Mucosa of descending colon (tissue), 3 donors: ENCODE results near the gene AHNAK2. TPM values are rescaled to one million over a fixed set of nuclear protein-coding genes. Genes with fewer than 3 reads are reported as not detected.

Experiments used
- ATAC-seq: fragments of 200-7000 bp; cut with Tn5 transposase; one replicate; pipeline ENCODE4 v1.9.1; 2020; ENCODE audit warnings: mild to moderate bottlenecking, moderate library complexity
- DNase-seq, 3 donors: peaks; one replicate each; pipeline ENCODE4 v3.0.0-alpha.2; 2020
- H3K36me3 ChIP-seq: fragments of 200-600 bp; one replicate; pipeline ENCODE4 v1.8.0; 2021; ENCODE audit warnings: low read depth, mild to moderate bottlenecking
- H3K4me1 ChIP-seq: fragments of 200-600 bp; one replicate; pipeline ENCODE4 v1.8.0; 2021; ENCODE audit warnings: low read depth, mild to moderate bottlenecking
- H3K4me3 ChIP-seq: fragments of 200-600 bp; one replicate; pipeline ENCODE4 v1.8.0; 2021; ENCODE audit warnings: mild to moderate bottlenecking
- H3K9me3 ChIP-seq: fragments of 200-600 bp; one replicate; pipeline ENCODE4 v1.8.0; 2021; ENCODE audit warnings: mild to moderate bottlenecking
- CTCF ChIP-seq: fragments of 200-600 bp; IDR thresholded peaks from one replicate; pipeline ENCODE4 v1.8.0; 2022; ENCODE audit warnings: antibody characterized with exemption, mild to moderate bottlenecking
- intact Hi-C, 2 donors: fragments of 100-400 bp; cut with DNase I in 1 of 2; cut with micrococcal nuclease in 1 of 2; formaldehyde crosslinking; loops; one replicate each; pipeline versions ENCODE4 v1.11.0 to v1.11.1; 2022; cut with DNase I, micrococcal nuclease
- total RNA-seq, 3 donors: library from RNA; stranded (reverse); fragmentation: NEBNext Ultra II Directional in 2 of 3; extraction: Animal tissue kit (Norgen Biotek cat#: 25700) in 2 of 3; gene quantifications; one replicate each; pipeline versions ENCODE4 v1.2.1 to v1.2.4, GENCODE V29; 2021 to 2023
- donor health status: DM: no; HTN: no; CAD: no; lungs with moderate emphysema.
- donor health status: DM: no; HTN: no; CAD: no.
- donor health status: DM: no; HTN: yes; CAD: no.

The AHNAK2 gene
- total RNA-seq, 3 donors from 2014 or later: 4.6 to 145 (median 20.3) TPM

DNA sequence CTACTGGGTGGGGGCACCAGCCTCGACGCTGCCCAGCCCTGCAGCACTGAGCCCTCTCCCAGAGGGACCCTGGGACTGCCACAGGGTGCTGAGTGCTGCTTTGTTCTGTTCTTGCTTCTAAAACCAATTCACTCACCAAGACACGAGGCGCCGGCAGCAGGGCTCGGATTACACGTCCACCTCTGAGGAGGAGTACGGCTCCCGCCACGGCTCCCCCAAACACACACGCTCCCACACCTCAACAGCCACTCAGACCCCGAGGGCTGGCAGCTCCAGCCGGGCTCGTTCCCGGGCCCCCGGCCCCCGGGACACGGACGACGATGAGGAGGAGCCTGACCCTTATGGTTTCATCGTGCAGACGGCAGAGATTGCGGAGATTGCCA is 88.8 kb downstream of the AHNAK2 start:
- Histone ChIP-seq H3K4me1 (no peaks in the 10 kb centered on the region), H3K9me3 (no peaks in the 10 kb centered on the region), H3K4me3 (no peak overlapping the region), H3K36me3 (no peaks in the 10 kb centered on the region)
- intact Hi-C loops: no loop called here
- DNase-seq: no peak
- no peak for TF ChIP-seq CTCF
- ATAC-seq: no peak

DNA sequence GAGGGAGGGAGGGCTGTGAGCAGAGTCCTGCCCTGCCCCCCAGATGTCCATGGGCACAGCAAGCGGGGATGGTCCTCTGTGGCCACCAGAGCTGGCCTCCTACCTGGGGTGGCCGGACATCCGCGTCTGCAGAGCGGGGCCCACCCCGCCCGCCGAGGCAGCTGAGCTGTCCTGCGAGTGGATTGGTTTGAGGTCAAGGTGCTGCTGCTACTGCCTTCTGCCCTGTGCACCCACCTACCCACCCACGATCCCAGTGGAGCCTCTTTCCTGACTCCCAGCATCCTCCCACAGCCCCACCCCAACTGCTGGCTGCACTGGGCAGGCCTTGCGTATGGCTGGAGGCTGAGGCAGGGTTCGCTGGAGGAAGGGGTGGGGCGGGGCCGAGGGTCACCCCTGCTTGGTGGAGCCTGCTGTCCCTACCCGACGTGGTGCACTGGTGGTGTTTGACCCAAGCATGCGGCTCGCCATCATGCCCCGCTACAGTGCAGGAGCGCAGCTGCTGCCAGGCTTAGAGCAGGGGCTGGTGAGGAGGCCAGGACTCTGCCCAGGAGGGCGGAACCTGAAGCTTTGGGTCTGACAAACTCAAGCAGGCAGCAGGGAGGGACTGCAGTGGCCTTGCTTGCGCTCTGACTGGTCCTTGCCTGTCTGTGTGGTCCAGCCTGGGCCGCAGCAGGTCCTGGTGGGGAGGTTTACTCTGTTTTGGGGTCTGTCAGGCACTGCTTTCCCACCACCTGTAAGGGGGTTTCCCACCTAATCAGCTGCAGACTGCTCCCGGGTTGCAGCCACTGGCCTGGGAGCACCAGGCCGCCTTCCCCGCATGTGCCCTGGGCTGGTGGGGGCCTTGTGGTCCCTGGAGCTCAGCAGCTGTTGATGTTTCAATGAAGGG is 89.4 kb downstream of the AHNAK2 start:
- H3K36me3 ChIP-seq: no peaks in the 10 kb centered on the region
- intact Hi-C loops: no loop called here

GRCh38 chr14:104887623-104888488 is 90.3 kb downstream of the AHNAK2 start:
- ATAC-seq: peak; percentile 1
- no peak for TF ChIP-seq CTCF
- H3K4me1 ChIP-seq: no peaks in the 10 kb centered on the region
- H3K36me3 ChIP-seq: no peaks in the 10 kb centered on the region
- intact Hi-C loops: no loop called here
- DNase-seq: peak; percentile 1 to 47 (median 25)
- no peak overlapping the region for H3K4me3 ChIP-seq
- H3K9me3 ChIP-seq: no peaks in the 10 kb centered on the region

More for the DNA sequence above, 89.4 kb downstream of the AHNAK2 start:
- no peak for ATAC-seq
- TF ChIP-seq CTCF: no peak
- Histone ChIP-seq H3K9me3 (no peaks in the 10 kb centered on the region), H3K4me3 (no peak overlapping the region), H3K4me1 (no peaks in the 10 kb centered on the region)
- DNase-seq: peak in 2 of 3 donors; percentile 21 to 43

Other genes with a start within 250 kb of the AHNAK2 start
- gene SIVA1, start 225.2 kb downstream of the AHNAK2 start, total RNA-seq: 10 to 100 TPM; 38.7 to 82.4 (median 60.4) TPM
- gene AKT1, start 182.6 kb downstream of the AHNAK2 start, total RNA-seq: 100 to 1,000 TPM; 122 to 176 (median 128) TPM
- 10 to 100 TPM in 1 of 3 donors, 1 to 10 TPM in 2; 6.5 to 10.6 (median 7.8) TPM for gene ZBTB42, start 177.3 kb downstream of the AHNAK2 start, total RNA-seq
- 10 to 100 TPM; 66.8 to 89.9 (median 69.9) TPM for gene CEP170B, start 113.1 kb downstream of the AHNAK2 start, total RNA-seq
- 1 to 10 TPM in 1 of 3 donors, under 1 TPM in 2; 0.38 to 2.2 (median 0.39) TPM for gene PLD4, start 53.5 kb downstream of the AHNAK2 start, total RNA-seq
- 1 to 10 TPM; 6.0 to 8.4 (median 6.9) TPM for gene CLBA1, start 7.4 kb upstream of the AHNAK2 start, total RNA-seq
- gene CDCA4, start 42.7 kb upstream of the AHNAK2 start, total RNA-seq: 1 to 10 TPM; 4.3 to 8.7 (median 5.6) TPM
- gene GPR132, start 87.1 kb upstream of the AHNAK2 start, total RNA-seq: 1 to 10 TPM; 1.7 to 4.0 (median 3.1) TPM
- gene JAG2, start 190.4 kb upstream of the AHNAK2 start, total RNA-seq: 1 to 10 TPM; 5.6 to 8.2 (median 5.7) TPM
- gene NUDT14, start 202.9 kb upstream of the AHNAK2 start, total RNA-seq: 10 to 100 TPM; 26.9 to 46.7 (median 37.9) TPM